ENCODE measurements around the gene BCL2L2.

The BCL2L2 gene

DNA sequence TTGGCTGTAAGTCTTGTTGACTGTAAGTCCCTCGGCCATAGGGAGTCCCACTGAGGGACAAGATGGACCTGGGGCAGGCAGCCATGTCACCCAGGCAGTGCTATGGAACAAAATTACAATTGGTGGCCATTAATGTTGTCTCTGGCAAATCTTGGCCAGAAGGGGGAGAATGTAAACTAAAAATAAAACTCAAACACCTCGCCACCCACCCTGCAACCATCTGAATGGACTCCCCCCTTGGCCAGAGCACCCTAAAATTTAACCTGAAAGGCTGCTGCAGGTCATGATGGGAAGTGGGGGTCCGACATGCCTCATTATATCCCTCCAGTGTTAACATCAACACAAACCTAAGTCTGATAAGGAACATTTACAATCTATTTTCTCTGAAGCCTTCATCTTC lies 37.8 kb downstream of the BCL2L2 start:
- in situ Hi-C loops (cut with HindIII; ENCODE audit: low sequenced_read_pairs): no loop called here
- no peak overlapping the region for H3K4me3 ChIP-seq (ENCODE audit: low read depth, low read length)
- TF ChIP-seq, protein P1, sequence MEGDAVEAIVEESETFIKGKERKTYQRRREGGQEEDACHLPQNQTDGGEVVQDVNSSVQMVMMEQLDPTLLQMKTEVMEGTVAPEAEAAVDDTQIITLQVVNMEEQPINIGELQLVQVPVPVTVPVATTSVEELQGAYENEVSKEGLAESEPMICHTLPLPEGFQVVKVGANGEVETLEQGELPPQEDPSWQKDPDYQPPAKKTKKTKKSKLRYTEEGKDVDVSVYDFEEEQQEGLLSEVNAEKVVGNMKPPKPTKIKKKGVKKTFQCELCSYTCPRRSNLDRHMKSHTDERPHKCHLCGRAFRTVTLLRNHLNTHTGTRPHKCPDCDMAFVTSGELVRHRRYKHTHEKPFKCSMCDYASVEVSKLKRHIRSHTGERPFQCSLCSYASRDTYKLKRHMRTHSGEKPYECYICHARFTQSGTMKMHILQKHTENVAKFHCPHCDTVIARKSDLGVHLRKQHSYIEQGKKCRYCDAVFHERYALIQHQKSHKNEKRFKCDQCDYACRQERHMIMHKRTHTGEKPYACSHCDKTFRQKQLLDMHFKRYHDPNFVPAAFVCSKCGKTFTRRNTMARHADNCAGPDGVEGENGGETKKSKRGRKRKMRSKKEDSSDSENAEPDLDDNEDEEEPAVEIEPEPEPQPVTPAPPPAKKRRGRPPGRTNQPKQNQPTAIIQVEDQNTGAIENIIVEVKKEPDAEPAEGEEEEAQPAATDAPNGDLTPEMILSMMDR (IDR thresholded peaks at IDR 0.05; ENCODE audit: low read depth, low read length, missing control alignments): no peak
- no peak for DNase-seq (ENCODE audit: low read depth)

DNA sequence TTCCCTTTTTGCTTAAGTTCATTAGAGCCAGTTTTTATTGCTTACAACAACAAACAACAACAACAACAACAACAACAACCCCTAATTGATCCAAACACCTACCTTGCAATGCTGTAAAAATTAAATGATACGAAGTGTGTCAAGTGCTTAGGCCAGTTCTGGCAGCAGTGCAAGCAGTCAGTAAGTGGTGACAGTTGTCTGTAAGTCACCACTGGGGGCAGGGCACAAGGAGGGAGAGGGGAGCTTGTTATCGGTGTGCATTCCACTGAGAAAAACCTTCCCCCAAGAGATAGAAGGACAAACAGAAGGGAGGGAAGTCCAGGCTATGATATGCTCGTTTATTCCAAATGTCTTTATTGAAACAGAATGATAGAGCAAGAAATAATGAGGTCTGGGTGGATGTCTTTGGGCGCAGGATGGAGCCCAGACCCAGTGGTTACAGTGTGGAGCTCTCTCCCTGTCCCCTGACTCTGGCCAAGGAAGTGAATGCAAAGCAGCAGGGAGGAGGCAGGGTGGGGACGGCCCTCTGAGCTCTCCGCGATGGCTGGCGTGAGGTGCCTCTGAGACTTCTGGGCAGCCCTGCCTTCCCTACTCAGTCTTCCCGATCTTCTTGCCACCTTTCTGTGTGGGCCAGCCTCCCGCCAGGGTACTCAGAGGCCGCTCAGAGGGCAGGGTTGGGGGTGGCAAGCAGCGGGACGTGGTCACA lies 39.5 kb downstream of the BCL2L2 start:
- TF ChIP-seq, protein P1 (IDR thresholded peaks at IDR 0.05; ENCODE audit: low read depth, low read length, missing control alignments): peak; percentile 10
- H3K4me3 ChIP-seq (ENCODE audit: low read depth, low read length): no peak overlapping the region
- in situ Hi-C loops (cut with HindIII; ENCODE audit: low sequenced_read_pairs): no loop called here
- DNase-seq (ENCODE audit: low read depth): no peak

DNA sequence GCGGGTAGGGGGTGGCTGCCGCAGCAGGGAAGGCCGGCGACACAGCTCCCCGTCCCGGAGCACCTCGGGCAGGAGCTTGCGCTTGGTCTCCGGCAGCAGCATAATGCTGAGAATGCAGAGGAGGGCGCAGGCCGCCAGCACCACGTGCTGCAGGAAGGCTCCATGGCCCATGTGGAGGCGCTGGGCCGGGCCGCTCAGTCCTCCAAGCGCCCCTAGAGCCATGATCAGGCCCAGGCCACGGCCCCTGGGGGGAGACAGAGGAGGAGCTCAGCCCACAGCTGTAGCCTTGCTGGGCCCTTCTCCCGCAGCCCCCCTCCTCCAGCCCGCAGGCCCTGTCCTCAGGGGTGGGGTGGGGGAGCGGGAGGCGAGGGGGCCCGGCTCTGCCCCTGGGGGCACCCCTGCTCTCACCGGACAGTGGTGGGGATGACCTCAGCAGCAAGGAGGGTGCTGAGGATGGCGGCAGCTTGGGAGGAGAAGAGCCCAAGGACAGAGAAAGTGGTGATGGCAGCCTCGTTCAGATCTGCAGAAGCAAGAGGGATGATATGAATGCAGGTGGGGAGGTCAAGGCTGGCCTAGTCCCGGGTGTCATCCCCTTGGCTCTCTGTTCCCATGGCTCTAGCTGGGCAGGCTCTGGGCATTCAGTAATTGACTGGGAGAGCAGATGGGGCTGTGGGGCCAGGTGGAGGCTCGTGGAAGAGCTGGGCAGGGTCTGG lies 40.2 kb downstream of the BCL2L2 start:
- H3K4me3 ChIP-seq (ENCODE audit: low read depth, low read length): no peak overlapping the region
- TF ChIP-seq, protein P1 (IDR thresholded peaks at IDR 0.05; ENCODE audit: low read depth, low read length, missing control alignments): no peak
- no peak for DNase-seq (ENCODE audit: low read depth)
- in situ Hi-C loops (cut with HindIII; ENCODE audit: low sequenced_read_pairs): no loop called here

DNA sequence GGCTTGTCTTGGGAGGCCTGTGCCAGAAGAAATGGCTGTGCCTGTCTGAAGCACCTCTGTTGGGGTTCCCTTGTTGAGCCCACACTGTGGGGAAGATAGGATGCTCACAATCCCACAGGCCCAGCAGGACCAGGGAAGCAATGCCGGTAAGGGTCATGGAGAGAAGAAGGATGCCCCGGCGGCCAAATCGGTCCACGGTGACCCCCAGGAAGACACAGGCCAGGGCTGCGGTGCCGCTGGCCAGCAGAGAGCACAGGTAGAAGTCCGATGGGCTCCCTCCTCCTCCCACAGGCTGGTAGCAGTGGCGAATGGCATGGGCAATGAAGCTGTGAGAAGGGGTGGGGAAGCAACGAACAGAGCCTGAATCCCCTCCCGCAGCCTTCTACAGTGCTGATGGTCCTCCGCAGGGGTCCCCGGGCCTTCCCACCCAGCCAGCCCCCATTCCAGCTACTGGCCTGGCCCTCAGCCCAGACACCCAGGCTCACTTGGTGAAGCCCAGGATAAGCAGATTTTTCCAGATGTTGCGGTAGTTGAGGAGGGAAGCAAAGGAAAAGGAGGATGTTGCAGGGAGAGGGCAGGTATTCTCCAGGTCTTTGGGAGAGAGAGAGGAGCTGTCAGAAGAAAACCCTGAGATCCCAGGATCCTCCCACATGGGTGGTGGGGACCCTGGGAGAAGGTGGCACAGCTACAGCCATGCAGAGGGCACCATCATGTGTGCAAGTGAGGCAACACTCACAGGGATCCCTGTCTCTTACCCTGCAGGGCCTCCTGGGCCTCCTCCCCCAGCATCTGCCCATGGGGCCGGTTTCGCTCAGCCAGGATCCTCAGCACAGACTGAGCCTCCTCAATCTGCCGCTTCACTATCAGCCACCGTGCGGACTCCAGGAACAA lies 41.0 kb downstream of the BCL2L2 start:
- TF ChIP-seq, protein P1 (IDR thresholded peaks at IDR 0.05; ENCODE audit: low read depth, low read length, missing control alignments): no peak
- no peak for DNase-seq (ENCODE audit: low read depth)
- in situ Hi-C loops (cut with HindIII; ENCODE audit: low sequenced_read_pairs): no loop called here
- no peak overlapping the region for H3K4me3 ChIP-seq (ENCODE audit: low read depth, low read length)

DNA sequence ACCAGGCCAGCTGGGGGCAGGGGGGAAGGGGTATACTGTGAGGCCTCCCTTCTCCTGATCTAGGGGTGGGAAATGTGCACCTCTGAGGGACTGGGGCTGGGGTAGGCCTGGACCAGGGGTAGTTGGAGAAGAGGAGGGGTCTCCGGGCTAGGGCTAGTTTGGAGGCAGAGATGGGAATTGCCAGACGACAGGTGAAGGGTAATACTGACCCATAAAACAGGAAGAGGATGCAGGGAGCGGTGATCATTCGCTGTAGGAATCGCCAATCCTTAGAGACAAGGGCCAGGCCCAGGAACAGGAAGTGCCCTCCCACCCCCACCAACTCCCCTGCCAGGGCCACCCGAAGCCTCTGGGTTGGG lies 41.6 kb downstream of the BCL2L2 start:
- H3K4me3 ChIP-seq (ENCODE audit: low read depth, low read length): no peak overlapping the region
- in situ Hi-C loops (cut with HindIII; ENCODE audit: low sequenced_read_pairs): no loop called here
- TF ChIP-seq, protein P1 (IDR thresholded peaks at IDR 0.05; ENCODE audit: low read depth, low read length, missing control alignments): no peak
- no peak for DNase-seq (ENCODE audit: low read depth)

DNA sequence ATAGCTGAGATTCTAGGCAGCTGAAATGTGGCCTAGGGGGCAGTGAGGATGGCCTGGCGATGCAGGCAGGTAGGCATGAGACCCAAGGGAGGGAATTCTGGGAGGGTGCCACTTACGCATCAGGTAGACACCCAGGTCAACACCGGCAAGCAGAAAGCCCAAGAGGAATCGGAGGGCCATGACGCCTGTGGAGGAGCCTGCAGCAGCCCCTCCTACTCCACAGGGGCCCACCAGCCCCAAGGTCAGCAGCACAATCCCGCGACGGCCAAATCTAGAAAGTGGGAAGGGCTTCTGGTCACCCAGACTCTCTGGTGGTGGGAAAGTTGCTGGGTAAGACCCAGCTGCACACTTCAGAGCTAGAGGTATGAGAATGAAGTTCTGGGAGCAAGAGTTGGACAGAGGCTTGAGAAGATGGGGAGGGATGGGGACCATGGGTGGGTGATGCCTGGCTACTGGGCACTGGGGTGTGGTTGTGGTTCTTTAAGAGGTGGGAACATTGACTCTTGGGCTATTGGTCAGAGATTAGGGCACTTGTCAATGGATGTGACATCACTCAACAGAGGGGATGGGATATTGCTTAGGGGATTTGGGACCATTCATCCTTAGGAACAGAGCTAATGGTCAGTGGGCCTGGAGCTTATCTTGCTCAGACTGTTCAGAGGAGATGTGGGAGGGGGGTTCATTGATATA lies 42.7 kb downstream of the BCL2L2 start:
- DNase-seq (ENCODE audit: low read depth): no peak
- in situ Hi-C loops (cut with HindIII; ENCODE audit: low sequenced_read_pairs): no loop called here
- no peak overlapping the region for H3K4me3 ChIP-seq (ENCODE audit: low read depth, low read length)
- TF ChIP-seq, protein P1 (IDR thresholded peaks at IDR 0.05; ENCODE audit: low read depth, low read length, missing control alignments): no peak
